Common myeloid progenitor, CD34-positive (primary cell): ENCODE results near the gene NCS1.

Source experiments
- CTCF ChIA-PET: fragments of 350-600 bp; sonication (Branson Sonifier 250); formaldehyde crosslinking; loops from one replicate; lab custom pipeline; 2021; ENCODE audit warnings: antibody characterized with exemption; lab: Charles Lee
- POLR2A ChIA-PET: fragments of 350-600 bp; sonication (Branson Sonifier 250); formaldehyde crosslinking; loops from one replicate; lab custom pipeline; 2021; ENCODE audit warnings: antibody characterized with exemption; lab: Charles Lee
- DNase-seq, 3 donors: peaks; one replicate each; pipeline versions ENCODE4 v3.0.0 to v3.0.0-alpha.2; 2013
- H3K27ac ChIP-seq, 2 experiments: 1 replicate in 1 of 2; 2 replicates in 1 of 2; pipeline ENCODE4 v1.7.0; 2013; ENCODE audit warnings: inconsistent platforms in 2 of 2, low read length in 2 of 2, mild to moderate bottlenecking in 2 of 2, low read depth in 1 of 2, moderate library complexity in 1 of 2; ENCODE audit not compliant: severe bottlenecking in 2 of 2, insufficient read depth in 1 of 2, poor library complexity in 1 of 2
- H3K27me3 ChIP-seq, 5 experiments: replicated peaks in 2 of 5; 1 replicate in 3 of 5; 2 replicates in 2 of 5; pipeline versions ENCODE4 v1.6.1 to v1.7.0; 2013; ENCODE audit warnings: low read length in 4 of 5, mild to moderate bottlenecking in 2 of 5, moderate library complexity in 2 of 5, inconsistent platforms in 1 of 5; ENCODE audit not compliant: insufficient read depth in 5 of 5, control insufficient read depth in 4 of 5
- H3K36me3 ChIP-seq, 4 experiments: 1 replicate in 2 of 4; 2 replicates in 2 of 4; pipeline versions ENCODE4 v1.6.1 to v1.7.0; 2013; ENCODE audit warnings: low read length in 3 of 4, control low read depth in 1 of 4, mild to moderate bottlenecking in 1 of 4; ENCODE audit not compliant: control insufficient read depth in 4 of 4, insufficient read depth in 4 of 4
- H3K4me1 ChIP-seq, 4 experiments: 1 replicate in 3 of 4; 2 replicates in 1 of 4; pipeline versions ENCODE4 v1.6.1 to v1.7.1; 2013; ENCODE audit warnings: low read length in 3 of 4, mild to moderate bottlenecking in 3 of 4, control low read depth in 1 of 4, inconsistent platforms in 1 of 4, moderate library complexity in 1 of 4; ENCODE audit not compliant: control insufficient read depth in 4 of 4, insufficient read depth in 4 of 4; ENCODE audit errors: control extremely low read depth in 1 of 4
- H3K4me3 ChIP-seq, 7 experiments: 1 replicate in 4 of 7; 2 replicates in 3 of 7; pipeline versions ENCODE4 v1.5.1 to v1.7.0; 2013; ENCODE audit warnings: mild to moderate bottlenecking in 7 of 7, low read length in 6 of 7, moderate library complexity in 6 of 7, inconsistent platforms in 2 of 7, low read depth in 2 of 7, control low read depth in 1 of 7; ENCODE audit not compliant: insufficient read depth in 4 of 7, control insufficient read depth in 1 of 7; ENCODE audit errors: extremely low read depth in 1 of 7
- H3K9me3 ChIP-seq, 5 experiments: 1 replicate in 4 of 5; 2 replicates in 1 of 5; pipeline versions ENCODE4 v1.6.1 to v1.7.1; 2013; ENCODE audit warnings: low read length in 4 of 5, mild to moderate bottlenecking in 2 of 5, inconsistent platforms in 1 of 5, low read depth in 1 of 5, moderate library complexity in 1 of 5; ENCODE audit not compliant: control insufficient read depth in 4 of 5, insufficient read depth in 2 of 5; ENCODE audit errors: control extremely low read depth in 1 of 5
- WGBS: methylation state at CpG from one replicate; pipeline ENCODE4 v1.1.5; 2013; ENCODE audit not compliant: insufficient coverage; 5-methylcytosine and 5-hydroxymethylcytosine counted together

NCS1 gene

DNA sequence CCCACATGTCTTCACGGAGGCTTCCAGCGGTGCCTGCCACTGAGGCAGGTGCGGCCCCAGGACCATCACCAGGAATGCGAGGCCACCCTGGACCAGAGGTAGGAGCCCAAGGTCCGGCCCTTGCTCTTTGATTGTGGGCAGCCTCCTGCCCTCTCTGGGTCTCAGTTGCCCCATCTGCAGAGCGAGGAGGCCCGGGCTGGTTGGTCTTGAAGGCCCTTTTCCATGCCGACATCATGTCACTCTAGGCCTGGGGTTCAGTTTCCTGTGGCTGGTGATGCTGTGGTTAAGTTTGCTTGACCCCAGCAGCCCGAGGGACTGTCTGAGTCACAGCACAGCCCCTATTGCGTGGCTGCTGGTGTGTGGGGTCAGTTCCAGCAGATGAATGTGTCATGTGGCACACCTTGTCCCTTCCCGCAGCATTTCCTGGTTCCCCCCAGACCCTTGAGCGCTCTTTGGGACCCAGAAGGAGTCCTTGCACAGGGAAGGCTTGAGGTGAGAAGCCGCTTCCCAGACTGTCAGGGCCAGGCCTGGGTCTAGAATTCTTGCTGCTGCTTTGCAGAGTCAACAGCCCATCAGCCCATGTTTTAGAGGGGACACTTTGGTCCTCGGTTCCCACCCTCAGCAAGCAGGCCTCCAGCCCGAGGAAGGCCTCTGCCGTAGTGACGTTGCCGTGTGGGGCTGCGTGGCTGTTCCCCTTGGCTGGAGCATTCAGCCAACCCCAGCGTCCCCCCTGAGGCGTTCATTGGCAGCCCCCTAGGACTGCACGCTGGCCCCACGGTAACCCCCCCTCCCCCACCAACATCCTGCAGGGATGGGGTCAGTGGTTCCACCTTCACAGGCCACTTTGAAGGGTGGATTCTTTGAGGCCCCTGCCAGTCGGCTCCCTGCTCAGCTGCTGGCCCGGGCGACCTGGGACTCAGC is 62.4 kb downstream of the NCS1 start:
- Histone ChIP-seq H3K27ac (no peak overlapping the region), H3K36me3 (no peaks in the 10 kb centered on the region), H3K4me3 (no peak overlapping the region), H3K27me3 (no peaks in the 10 kb centered on the region), H3K9me3 (no peaks in the 10 kb centered on the region), H3K4me1 (peaks cover 0 to 6% (median 2%) of the 10 kb centered on the region in 4 experiments)
- ChIA-PET POLR2A (no interaction called here), CTCF (interaction anchor here (5.7 kb wide), 1 partner anchor 128 kb away, joined by 61 read pairs; no protein-coding TSS in a partner anchor)
- no peak for DNase-seq
- 97% methylated on average over 22 of the region's 26 CpGs for WGBS

DNA sequence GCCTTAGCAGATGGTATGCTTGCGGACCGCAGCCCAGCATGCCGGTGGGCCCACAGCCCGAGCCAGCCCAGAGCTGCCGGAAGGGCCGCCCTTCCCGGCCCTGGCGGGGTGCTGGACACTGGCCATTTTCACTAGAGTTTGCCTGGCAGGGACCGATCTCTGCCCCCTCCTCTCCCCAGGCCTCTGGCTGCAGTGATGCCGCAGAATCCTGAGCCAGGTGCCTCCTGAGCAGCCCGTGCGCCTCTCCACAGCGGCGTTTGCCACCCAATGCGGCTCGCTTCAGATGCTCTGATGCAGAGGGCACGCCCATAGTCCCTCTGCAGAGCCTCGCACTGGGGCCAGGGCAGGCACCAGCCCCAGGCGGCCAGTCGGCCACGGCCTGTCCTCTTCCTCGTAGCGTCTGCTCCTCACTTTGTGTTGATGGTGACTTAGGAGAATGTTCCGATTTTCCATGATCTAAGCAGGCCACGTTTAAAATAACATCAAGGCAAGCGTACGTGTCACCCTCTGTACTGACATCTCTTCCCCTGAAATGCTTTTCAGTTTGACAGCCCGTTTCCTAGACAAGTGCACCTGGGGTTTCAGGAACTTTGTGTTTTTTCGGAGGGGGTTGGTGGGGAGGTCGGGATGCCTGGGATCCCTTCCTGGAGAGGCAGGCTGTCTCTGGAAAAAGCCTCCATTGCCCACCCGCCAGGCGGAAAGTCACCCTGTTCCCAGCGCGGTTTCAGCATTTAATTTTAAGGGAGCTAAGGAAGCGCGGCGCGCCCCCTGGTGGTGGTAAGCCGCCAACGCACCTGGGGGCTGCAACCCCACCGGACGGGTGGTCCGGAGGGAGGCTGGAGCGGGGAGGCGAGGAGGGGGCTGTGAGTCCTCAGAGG is 63.6 kb downstream of the NCS1 start:
- peak overlapping the region in 3 of 7 experiments; percentile 12 to 62 (median 35) for H3K4me3 ChIP-seq
- peaks cover 0 to 8% (median 2%) of the 10 kb centered on the region in 4 experiments for H3K4me1 ChIP-seq
- POLR2A ChIA-PET: no interaction called here
- H3K9me3 ChIP-seq: no peaks in the 10 kb centered on the region
- CTCF ChIA-PET: interaction anchor here (0.7 to 5.7 kb wide), 3 partner anchors 17 to 130 kb away, joined by 3 to 61 read pairs (median 4); no protein-coding TSS in a partner anchor
- peak; percentile 47 to 72 (median 65) for DNase-seq
- H3K27ac ChIP-seq: no peak overlapping the region
- no peaks in the 10 kb centered on the region for H3K36me3 ChIP-seq
- no peaks in the 10 kb centered on the region for H3K27me3 ChIP-seq
- WGBS: 55% methylated on average over 35 of the region's 45 CpGs

DNA sequence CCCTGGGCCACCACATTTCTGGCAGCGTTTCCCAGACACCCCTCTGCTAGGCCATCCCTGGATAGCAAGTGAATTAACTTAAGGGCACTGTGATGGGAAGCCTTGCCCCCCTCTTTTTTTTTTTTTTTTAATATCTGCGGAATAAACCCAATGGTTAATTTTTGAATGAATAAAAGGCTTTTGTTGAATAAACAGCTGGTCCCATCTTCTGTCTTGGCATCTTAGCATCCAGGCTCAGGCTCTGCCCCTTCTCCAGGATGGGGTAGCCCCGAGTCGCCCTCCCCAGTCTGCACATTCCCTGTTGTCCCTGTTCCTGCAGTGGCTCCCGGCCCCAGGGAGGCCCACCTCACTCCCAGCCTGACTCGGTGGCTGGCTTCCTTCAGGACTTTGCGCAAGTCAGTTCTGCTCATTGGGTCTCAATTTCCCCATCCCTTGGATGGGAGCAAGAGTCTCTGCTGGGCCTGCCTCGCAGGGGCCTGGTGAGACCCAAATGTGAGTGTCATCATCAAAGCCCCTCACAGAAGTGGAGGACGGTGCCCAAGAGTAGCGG is 64.3 kb downstream of the NCS1 start:
- DNase-seq: no peak
- H3K27ac ChIP-seq: no peak overlapping the region
- H3K36me3 ChIP-seq: no peaks in the 10 kb centered on the region
- peaks cover 0 to 11% (median 5%) of the 10 kb centered on the region in 4 experiments for H3K4me1 ChIP-seq
- H3K27me3 ChIP-seq: no peaks in the 10 kb centered on the region
- 69% methylated on average over 5 of the region's 10 CpGs for WGBS
- ChIA-PET CTCF (interaction anchor here (0.7 to 5.7 kb wide), 3 partner anchors 16 to 130 kb away, joined by 3 to 61 read pairs (median 4); no protein-coding TSS in a partner anchor), POLR2A (no interaction called here)
- H3K9me3 ChIP-seq: no peaks in the 10 kb centered on the region
- H3K4me3 ChIP-seq: peak overlapping the region in 1 of 7 experiments; percentile 35

DNA sequence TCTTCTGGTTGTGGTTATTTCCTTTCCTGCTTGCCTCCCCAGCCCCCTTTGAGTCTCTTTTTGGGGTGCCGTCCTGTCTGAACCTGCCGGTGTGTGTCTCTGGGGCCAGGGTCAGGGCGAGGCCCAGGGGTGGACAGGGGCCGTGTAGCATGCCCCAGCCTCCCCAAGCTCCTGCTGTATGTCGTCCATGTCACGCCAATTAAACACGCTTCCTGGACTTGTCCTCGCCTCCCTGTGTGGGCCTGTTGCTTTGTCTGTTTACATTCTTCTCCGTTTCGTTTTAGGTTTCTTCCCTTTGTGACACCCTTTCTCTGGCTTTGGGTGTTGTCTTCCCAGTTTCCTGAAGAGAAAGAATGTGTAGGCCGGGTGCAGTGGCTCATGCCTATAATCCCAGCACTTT is 64.9 kb downstream of the NCS1 start:
- no peak for DNase-seq
- no peak overlapping the region for H3K27ac ChIP-seq
- peaks cover 0 to 11% (median 5%) of the 10 kb centered on the region in 4 experiments for H3K4me1 ChIP-seq
- no peaks in the 10 kb centered on the region for H3K27me3 ChIP-seq
- no peak overlapping the region for H3K4me3 ChIP-seq
- no peaks in the 10 kb centered on the region for H3K9me3 ChIP-seq
- ChIA-PET CTCF (interaction anchor here (0.7 to 5.7 kb wide), 4 partner anchors 9 to 131 kb away, joined by 3 to 61 read pairs (median 4); no protein-coding TSS in a partner anchor), POLR2A (no interaction called here)
- 92% methylated on average over 11 of the region's 11 CpGs for WGBS
- H3K36me3 ChIP-seq: no peaks in the 10 kb centered on the region

DNA sequence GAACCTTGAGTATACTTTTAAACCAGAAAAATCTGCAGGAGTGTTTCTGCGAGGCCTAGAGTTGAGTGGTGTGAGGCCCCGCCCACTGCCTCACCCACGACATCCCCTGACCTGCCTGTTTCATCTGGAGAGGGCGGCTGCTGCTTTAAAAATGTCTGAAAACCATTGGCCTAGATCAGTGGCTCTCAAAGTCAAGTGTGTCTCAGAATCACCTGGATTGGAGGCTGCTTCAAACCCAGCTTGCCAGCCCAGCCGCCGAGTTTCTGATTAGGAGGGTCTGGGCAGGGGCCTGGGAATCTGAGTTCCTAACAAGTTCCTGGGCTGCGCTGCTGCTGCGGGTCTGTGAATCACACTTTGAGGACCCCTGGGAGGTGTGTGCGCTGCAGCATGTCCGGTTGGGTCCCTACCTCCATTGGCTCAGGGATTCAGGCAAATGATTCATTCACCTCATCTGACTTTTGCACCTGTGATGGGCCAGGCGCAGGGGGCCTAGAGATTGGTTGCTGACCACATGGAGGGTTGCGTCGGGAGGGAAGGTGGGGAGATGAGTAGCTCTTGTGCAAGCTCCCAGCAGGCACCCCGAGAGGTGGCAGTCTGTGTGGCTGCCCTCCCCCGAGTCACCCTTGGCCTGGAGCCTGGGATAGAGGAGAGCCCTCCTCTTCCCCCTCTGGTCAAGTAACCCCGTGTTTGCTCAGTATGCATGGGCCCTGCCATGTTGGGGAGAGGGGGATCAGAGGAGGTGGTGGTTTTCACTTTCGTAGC is 65.7 kb downstream of the NCS1 start:
- no peaks in the 10 kb centered on the region for H3K27me3 ChIP-seq
- DNase-seq: no peak

DNA sequence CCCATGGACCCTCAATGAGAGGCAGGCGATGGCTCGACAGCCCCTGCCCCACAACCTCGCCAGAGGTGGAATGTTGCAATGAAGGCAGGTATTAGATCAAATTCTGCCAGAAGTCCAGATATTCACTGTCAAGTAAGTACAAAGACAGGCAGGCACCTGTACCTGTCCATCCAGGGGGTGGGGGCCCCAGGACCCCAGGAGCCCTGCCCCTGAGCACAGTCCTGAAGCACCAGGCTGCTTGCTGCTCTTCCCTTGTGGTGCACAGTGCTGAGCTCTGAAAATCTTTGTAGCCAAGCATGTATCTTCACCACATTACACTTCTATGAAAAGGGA is 67.1 kb downstream of the NCS1 start:
- CTCF ChIA-PET: interaction anchor here (1.8 to 5.7 kb wide), 3 partner anchors 10 to 133 kb away, joined by 4 to 61 read pairs (median 7); no protein-coding TSS in a partner anchor
- H3K4me3 ChIP-seq: no peak overlapping the region
- POLR2A ChIA-PET: no interaction called here
- H3K27me3 ChIP-seq: no peaks in the 10 kb centered on the region
- no peak overlapping the region for H3K27ac ChIP-seq
- peaks cover 0 to 18% (median 9%) of the 10 kb centered on the region in 4 experiments for H3K4me1 ChIP-seq
- no peaks in the 10 kb centered on the region for H3K36me3 ChIP-seq
- H3K9me3 ChIP-seq: no peaks in the 10 kb centered on the region
- WGBS: 96% methylated on average over 3 of the region's 3 CpGs
- DNase-seq: no peak

More for the DNA sequence above, 65.7 kb downstream of the NCS1 start:
- CTCF ChIA-PET: interaction anchor here (0.6 to 5.7 kb wide), 8 partner anchors 8 to 711 kb away, joined by 3 to 61 read pairs (median 4); no protein-coding TSS in a partner anchor
- Histone ChIP-seq H3K9me3 (no peaks in the 10 kb centered on the region), H3K36me3 (no peaks in the 10 kb centered on the region), H3K4me3 (no peak overlapping the region), H3K27ac (no peak overlapping the region), H3K4me1 (peaks cover 0 to 14% (median 6%) of the 10 kb centered on the region in 4 experiments)
- 88% methylated on average over 16 of the region's 17 CpGs for whole genome bisulfite sequencing
- POLR2A ChIA-PET: no interaction called here
